GM19438 (cell line): ENCODE results near the gene PRRG2.
"Not testable (repeated sequence)": the region's sequence is repeated elsewhere in the genome, so short reads cannot be mapped to it uniquely, and the experiment has no call there.

Experiments
- ATAC-seq: cut with Tn5 transposase; IDR thresholded peaks from one replicate; pipeline ENCODE4 v1.9.1; 2021; ENCODE audit warnings: low read depth; ENCODE audit not compliant: unreplicated experiment

Gene PRRG2

GRCh38 chr19:49599378-49600295 lies 18.5 kb downstream of the PRRG2 start:
- no peak for ATAC-seq

GRCh38 chr19:49601482-49602038 lies 20.4 kb downstream of the PRRG2 start:
- ATAC-seq = no peak

GRCh38 chr19:49602806-49603205 lies 21.7 kb downstream of the PRRG2 start:
- ATAC-seq = no peak

- ATAC-seq = no peak
These were observed 24.5 kb downstream of the PRRG2 start for GRCh38 chr19:49605605-49606004.

- no peak for ATAC-seq
These were observed 28.5 kb downstream of the PRRG2 start for GRCh38 chr19:49609499-49610092.

GRCh38 chr19:49613374-49613773 lies 32.3 kb downstream of the PRRG2 start:
- ATAC-seq = no peak

GRCh38 chr19:49614096-49614833 lies 33.1 kb downstream of the PRRG2 start:
- ATAC-seq = no peak

GRCh38 chr19:49615861-49616260 lies 34.7 kb downstream of the PRRG2 start:
- no peak for ATAC-seq

GRCh38 chr19:49616532-49616931 lies 35.4 kb downstream of the PRRG2 start:
- no peak for ATAC-seq

- no peak for ATAC-seq
These were observed 35.8 kb downstream of the PRRG2 start for GRCh38 chr19:49616945-49617344.

GRCh38 chr19:49617860-49618259 lies 36.7 kb downstream of the PRRG2 start:
- not testable (repeated sequence) for ATAC-seq

- ATAC-seq = no peak
These were observed 44.1 kb downstream of the PRRG2 start for GRCh38 chr19:49624967-49625910.

GRCh38 chr19:49626226-49626625 lies 45.1 kb downstream of the PRRG2 start:
- no peak for ATAC-seq

GRCh38 chr19:49629659-49630058 lies 48.5 kb downstream of the PRRG2 start:
- ATAC-seq = no peak

- ATAC-seq = no peak
These were observed 50.0 kb downstream of the PRRG2 start for GRCh38 chr19:49631014-49631588.

GRCh38 chr19:49631610-49632192 lies 50.6 kb downstream of the PRRG2 start:
- no peak for ATAC-seq

- no peak for ATAC-seq
These were observed 51.5 kb downstream of the PRRG2 start for GRCh38 chr19:49632576-49632975.

GRCh38 chr19:49633273-49633672 lies 52.2 kb downstream of the PRRG2 start:
- not testable (repeated sequence) for ATAC-seq
